ENCODE results near the gene LST1.

The LST1 gene

DNA sequence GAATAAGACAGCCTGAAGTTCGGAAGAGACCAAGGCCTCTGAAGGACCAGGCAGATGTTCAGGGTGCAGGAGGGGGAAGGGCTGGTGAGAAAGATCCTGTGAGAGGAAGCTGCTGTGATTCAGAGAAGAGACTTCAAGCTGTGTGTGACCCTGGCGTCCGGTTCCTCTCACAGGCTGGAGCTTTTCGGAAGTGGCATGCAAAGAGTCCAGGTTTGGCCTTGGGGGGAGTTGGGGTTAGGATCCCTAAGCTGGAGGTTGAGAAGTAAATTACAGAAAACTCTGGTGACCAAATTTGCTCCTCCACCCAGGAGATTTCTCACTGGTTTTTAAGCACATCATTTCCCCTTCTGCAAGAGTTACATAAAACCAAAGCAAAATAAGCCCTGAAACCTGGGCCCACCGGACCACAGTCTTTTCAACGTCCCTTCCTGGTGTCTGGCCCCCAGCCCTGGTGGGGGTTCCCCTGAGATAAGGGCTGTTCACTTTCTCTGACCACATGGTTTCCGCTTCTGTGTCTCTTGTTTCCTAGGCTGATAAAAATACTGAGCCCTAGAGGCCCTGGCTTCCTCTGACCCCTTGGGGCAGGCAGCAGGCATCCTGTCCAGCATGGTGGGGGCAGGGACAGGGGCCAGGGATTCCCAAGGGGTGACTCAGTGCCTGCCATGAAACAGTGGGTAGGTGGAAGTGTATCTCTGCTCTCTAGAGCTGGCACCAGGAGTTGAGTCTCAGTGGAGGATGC lies 25.9 kb upstream of the LST1 start:
- no peak for DNase-seq (ENCODE audit: low read depth)

DNA sequence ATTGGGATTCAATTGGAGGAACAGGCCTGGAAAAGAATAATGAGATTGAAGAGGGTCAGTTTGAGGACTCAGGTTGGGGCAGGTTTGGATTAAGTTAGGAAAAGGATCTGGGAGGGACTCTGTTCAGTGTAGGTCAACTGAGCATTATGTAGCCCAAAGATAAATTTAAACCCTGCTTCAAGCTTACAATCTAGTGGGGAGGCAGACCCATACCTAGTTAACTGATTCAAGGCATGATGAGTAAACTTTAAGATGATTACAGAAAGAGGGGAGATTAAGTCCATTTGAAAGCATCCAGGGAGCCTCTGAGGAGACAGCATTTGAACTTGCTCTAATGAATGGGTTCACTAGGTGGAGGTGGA lies 25.4 kb upstream of the LST1 start:
- DNase-seq (ENCODE audit: low read depth): no peak

DNA sequence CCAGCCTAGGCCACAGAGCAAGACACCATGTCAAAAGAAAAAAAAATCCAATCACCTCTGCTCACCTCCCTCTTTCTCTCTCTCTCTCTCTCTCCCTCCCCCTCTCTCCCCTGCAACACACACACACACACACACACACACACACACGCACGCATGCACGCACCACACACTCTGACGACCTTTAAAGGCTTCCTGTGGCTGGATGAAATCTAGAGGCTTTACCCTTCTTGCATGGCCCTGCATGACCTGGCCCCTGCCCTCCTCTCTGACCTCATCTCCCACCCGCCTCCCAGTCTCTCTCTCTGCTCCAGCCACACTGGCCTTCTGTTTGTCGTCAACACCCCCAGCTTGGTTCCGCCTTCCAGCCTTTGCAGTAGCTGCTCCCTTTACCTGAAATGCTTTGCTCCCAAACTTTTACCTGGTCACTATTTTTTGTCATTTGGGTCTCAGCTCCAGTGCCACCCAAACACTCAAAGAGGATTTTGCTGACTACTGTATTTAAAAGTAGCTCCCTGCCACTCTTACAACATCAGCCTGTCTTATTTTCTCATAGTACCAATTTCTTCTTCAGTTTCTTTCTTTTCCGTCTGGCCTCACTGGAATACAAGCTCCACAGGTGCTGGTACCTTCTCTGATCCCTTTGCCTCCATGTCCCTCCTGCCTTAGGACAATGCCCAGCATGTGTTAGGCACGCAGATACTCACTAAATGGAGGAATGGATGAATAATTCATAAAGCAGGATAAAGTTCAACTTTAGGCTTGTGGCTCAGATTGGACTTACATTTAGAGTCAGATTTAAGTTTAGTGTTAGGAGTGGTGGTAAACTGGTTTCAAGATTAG lies 18.3 kb upstream of the LST1 start:
- DNase-seq (ENCODE audit: low read depth): no peak

DNA sequence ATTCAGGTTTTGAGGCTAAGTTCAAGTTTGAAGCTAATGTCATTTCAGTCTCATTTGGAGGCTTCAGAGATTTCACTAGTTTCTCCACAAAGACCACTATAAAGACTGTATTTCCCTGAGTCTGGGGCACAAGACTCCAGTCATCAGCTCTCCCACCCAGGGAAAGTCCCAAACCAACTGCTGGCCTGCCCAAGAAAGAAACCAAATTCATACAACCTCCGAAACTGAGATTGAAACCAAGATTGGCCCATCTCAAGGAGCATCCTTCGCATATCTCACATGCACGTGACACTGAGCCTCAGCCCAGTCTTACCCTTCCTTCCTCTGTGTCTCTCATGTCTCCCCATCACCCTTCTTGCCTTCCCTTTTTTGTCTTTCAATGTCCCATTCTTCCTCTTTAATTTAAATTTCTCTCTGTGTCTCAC lies 17.5 kb upstream of the LST1 start:
- peak; percentile 65 for DNase-seq (ENCODE audit: low read depth)

DNA sequence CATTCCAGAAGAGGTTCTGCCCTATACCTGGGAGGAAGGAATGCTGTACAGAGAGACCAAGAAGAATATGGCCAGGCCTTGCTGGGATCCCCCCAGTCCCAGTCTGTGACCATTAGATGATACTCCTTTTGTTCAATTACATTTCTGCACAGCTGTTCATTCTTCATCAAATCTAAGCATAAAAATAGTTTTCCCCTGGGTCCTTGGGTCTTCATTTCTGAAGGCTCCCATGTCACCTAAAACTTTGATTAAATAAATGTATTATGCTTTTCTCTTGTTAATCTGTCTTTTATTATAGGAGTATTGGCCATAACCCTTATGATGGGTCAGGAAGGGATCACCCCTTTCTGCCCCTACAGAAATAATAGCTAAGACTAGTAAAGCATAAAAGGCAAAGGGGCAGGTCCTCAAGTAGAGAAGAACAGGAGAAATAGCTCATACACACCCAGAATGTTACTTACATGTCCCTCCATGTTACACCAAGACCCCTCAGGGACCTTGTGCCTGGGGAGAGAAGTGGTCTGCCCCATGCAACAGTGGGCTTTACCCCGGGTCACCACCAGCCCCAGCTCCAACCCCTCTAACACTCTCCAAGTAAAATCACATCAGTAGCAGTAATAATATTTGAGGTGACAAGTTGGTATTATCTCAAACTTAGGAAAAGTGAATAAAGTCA lies 16.1 kb upstream of the LST1 start:
- no peak for DNase-seq (ENCODE audit: low read depth)

DNA sequence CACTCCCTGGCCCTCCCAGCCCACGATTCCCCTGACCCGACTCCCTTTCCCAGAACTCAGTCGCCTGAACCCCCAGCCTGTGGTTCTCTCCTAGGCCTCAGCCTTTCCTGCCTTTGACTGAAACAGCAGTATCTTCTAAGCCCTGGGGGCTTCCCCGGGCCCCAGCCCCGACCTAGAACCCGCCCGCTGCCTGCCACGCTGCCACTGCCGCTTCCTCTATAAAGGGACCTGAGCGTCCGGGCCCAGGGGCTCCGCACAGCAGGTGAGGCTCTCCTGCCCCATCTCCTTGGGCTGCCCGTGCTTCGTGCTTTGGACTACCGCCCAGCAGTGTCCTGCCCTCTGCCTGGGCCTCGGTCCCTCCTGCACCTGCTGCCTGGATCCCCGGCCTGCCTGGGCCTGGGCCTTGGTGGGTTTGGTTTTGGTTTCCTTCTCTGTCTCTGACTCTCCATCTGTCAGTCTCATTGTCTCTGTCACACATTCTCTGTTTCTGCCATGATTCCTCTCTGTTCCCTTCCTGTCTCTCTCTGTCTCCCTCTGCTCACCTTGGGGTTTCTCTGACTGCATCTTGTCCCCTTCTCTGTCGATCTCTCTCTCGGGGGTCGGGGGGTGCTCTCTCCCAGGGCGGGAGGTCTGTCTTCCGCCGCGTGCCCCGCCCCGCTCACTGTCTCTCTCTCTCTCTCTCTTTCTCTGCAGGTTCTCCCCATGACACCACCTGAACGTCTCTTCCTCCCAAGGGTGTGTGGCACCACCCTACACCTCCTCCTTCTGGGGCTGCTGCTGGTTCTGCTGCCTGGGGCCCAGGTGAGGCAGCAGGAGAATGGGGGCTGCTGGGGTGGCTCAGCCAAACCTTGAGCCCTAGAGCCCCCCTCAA lies 13.8 kb upstream of the LST1 start, which contains the start of gene LTA:
LTA (plus strand) TSS at position 249 of the 871 bp plus-strand sequence; CDS start at position 703, 454 bp downstream.
- peak; percentile 76 for DNase-seq (ENCODE audit: low read depth)

DNA sequence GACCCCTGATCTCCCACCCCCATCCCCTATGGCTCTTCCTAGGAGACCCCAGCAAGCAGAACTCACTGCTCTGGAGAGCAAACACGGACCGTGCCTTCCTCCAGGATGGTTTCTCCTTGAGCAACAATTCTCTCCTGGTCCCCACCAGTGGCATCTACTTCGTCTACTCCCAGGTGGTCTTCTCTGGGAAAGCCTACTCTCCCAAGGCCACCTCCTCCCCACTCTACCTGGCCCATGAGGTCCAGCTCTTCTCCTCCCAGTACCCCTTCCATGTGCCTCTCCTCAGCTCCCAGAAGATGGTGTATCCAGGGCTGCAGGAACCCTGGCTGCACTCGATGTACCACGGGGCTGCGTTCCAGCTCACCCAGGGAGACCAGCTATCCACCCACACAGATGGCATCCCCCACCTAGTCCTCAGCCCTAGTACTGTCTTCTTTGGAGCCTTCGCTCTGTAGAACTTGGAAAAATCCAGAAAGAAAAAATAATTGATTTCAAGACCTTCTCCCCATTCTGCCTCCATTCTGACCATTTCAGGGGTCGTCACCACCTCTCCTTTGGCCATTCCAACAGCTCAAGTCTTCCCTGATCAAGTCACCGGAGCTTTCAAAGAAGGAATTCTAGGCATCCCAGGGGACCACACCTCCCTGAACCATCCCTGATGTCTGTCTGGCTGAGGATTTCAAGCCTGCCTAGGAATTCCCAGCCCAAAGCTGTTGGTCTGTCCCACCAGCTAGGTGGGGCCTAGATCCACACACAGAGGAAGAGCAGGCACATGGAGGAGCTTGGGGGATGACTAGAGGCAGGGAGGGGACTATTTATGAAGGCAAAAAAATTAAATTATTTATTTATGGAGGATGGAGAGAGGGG lies 12.6 kb upstream of the LST1 start:
- DNase-seq (ENCODE audit: low read depth): no peak

DNA sequence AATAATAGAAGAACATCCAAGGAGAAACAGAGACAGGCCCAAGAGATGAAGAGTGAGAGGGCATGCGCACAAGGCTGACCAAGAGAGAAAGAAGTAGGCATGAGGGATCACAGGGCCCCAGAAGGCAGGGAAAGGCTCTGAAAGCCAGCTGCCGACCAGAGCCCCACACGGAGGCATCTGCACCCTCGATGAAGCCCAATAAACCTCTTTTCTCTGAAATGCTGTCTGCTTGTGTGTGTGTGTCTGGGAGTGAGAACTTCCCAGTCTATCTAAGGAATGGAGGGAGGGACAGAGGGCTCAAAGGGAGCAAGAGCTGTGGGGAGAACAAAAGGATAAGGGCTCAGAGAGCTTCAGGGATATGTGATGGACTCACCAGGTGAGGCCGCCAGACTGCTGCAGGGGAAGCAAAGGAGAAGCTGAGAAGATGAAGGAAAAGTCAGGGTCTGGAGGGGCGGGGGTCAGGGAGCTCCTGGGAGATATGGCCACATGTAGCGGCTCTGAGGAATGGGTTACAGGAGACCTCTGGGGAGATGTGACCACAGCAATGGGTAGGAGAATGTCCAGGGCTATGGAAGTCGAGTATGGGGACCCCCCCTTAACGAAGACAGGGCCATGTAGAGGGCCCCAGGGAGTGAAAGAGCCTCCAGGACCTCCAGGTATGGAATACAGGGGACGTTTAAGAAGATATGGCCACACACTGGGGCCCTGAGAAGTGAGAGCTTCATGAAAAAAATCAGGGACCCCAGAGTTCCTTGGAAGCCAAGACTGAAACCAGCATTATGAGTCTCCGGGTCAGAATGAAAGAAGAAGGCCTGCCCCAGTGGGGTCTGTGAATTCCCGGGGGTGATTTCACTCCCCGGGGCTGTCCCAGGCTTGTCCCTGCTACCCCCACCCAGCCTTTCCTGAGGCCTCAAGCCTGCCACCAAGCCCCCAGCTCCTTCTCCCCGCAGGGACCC lies 11.7 kb upstream of the LST1 start:
- no peak for DNase-seq (ENCODE audit: low read depth)

DNA sequence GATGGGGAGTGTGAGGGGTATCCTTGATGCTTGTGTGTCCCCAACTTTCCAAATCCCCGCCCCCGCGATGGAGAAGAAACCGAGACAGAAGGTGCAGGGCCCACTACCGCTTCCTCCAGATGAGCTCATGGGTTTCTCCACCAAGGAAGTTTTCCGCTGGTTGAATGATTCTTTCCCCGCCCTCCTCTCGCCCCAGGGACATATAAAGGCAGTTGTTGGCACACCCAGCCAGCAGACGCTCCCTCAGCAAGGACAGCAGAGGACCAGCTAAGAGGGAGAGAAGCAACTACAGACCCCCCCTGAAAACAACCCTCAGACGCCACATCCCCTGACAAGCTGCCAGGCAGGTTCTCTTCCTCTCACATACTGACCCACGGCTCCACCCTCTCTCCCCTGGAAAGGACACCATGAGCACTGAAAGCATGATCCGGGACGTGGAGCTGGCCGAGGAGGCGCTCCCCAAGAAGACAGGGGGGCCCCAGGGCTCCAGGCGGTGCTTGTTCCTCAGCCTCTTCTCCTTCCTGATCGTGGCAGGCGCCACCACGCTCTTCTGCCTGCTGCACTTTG lies 10.7 kb upstream of the LST1 start, which contains the start of gene TNF:
TNF (plus strand) TSS at position 231 of the 567 bp plus-strand sequence; CDS start at position 408, 177 bp downstream.
- peak; percentile 85 for DNase-seq (ENCODE audit: low read depth)

DNA sequence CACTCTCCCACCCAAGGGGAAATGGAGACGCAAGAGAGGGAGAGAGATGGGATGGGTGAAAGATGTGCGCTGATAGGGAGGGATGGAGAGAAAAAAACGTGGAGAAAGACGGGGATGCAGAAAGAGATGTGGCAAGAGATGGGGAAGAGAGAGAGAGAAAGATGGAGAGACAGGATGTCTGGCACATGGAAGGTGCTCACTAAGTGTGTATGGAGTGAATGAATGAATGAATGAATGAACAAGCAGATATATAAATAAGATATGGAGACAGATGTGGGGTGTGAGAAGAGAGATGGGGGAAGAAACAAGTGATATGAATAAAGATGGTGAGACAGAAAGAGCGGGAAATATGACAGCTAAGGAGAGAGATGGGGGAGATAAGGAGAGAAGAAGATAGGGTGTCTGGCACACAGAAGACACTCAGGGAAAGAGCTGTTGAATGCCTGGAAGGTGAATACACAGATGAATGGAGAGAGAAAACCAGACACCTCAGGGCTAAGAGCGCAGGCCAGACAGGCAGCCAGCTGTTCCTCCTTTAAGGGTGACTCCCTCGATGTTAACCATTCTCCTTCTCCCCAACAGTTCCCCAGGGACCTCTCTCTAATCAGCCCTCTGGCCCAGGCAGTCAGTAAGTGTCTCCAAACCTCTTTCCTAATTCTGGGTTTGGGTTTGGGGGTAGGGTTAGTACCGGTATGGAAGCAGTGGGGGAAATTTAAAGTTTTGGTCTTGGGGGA lies 10.0 kb upstream of the LST1 start:
- DNase-seq (ENCODE audit: low read depth): no peak

DNA sequence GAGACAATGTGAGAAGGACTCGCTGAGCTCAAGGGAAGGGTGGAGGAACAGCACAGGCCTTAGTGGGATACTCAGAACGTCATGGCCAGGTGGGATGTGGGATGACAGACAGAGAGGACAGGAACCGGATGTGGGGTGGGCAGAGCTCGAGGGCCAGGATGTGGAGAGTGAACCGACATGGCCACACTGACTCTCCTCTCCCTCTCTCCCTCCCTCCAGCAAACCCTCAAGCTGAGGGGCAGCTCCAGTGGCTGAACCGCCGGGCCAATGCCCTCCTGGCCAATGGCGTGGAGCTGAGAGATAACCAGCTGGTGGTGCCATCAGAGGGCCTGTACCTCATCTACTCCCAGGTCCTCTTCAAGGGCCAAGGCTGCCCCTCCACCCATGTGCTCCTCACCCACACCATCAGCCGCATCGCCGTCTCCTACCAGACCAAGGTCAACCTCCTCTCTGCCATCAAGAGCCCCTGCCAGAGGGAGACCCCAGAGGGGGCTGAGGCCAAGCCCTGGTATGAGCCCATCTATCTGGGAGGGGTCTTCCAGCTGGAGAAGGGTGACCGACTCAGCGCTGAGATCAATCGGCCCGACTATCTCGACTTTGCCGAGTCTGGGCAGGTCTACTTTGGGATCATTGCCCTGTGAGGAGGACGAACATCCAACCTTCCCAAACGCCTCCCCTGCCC lies 9.0 kb upstream of the LST1 start:
- no peak for DNase-seq (ENCODE audit: low read depth)

DNA sequence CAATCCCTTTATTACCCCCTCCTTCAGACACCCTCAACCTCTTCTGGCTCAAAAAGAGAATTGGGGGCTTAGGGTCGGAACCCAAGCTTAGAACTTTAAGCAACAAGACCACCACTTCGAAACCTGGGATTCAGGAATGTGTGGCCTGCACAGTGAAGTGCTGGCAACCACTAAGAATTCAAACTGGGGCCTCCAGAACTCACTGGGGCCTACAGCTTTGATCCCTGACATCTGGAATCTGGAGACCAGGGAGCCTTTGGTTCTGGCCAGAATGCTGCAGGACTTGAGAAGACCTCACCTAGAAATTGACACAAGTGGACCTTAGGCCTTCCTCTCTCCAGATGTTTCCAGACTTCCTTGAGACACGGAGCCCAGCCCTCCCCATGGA lies 8.5 kb upstream of the LST1 start:
- no peak for DNase-seq (ENCODE audit: low read depth)

DNA sequence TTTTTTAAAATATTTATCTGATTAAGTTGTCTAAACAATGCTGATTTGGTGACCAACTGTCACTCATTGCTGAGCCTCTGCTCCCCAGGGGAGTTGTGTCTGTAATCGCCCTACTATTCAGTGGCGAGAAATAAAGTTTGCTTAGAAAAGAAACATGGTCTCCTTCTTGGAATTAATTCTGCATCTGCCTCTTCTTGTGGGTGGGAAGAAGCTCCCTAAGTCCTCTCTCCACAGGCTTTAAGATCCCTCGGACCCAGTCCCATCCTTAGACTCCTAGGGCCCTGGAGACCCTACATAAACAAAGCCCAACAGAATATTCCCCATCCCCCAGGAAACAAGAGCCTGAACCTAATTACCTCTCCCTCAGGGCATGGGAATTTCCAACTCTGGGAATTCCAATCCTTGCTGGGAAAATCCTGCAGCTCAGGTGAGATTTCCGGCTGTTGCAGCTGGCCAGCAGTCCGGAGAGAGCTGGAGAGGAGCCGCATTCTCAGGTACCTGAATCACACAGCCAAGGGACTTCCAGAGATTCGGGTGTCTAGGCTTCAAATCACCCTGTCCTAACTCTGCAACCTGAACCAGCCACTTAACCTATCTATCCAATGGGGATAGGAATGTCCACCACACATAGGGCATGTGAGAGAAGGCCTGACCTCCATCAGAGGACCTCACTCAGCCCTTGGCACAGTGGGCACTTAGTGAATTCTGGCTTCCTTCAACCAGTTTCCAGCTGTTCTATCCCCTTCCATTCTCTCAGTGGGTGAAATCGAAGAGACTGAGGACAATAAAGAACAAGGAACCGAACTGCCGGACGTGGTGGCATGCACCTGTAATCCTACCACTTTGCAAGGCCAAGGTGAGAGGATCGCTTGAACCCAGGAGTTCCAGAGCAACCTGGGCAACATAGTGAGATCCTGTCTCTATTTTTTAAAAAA lies 7.6 kb upstream of the LST1 start:
- no peak for DNase-seq (ENCODE audit: low read depth)

DNA sequence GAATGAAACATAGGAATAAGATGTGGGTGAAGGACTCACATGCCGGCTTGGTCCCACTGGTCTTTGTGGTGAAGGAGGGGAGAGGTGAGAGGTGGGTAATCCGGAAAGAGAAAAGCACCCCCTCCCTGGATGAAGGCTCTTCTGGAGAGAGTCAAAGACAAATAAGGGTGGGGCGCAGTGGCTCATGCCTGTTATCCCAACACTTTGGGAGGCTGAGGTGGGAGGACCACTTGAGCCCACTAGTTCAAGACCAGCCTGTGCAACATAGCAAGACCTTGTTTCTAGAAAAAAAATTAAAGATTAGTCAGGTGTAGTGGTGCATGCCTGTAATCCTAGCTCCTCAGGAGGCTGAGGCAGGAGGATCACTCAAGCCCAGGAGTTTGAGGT lies 7.0 kb upstream of the LST1 start:
- DNase-seq (ENCODE audit: low read depth): no peak

DNA sequence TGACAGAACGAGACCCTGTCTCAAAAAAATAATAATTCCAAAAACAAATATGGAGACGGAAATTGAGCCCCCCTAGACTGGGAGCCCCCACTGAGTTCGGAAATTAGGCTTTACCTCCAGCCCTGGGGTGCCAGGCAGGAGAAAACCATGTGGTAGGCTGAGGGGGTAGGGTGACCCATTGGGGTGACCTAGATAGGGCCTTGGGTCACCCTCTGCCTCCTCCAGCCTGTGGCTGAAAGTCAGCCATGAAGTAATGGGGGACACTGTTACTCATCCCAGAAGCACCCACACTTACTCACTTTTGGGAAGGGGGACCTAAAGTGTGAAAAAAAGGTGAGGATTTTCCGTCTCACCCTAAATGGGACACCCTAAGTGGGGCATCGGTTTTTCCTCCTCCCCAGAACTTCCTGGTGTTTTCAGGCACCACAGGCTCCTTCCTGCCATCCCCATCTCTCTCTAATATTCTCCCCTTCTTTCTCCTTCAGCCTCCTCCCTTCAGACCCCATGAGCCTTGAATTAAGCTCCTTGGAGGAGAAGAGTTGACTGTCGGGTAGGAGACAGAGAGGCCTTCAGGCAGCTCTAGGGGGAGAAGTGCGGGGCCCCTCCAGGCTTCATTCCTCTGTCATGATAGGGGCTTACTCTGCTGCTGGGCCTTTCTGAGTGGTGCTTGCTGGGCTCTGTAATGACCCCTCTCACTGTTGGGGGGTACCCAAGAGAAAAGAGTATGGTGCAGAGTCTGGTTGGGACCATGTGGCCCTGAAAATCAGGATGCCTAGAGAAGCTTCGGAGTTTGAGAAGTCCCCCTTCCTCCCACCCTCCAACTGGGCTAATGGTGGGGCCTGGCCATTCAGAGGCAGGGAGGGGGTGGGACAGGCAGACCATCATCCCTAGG lies 6.3 kb upstream of the LST1 start:
- DNase-seq (ENCODE audit: low read depth): no peak

DNA sequence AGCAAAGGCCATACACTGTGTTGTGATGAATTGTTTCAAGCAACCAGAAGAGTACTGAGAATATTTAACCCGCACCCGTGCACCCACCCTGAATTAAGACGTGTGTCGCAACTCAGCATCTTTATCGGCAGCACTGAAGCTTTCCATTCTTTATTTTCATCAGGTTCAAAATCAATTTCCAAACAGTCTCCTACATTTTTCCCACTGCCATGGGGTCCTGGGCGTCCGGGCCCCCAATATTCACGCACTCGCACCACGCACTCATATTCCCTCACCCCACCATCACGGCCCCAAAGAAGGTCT lies 5.7 kb upstream of the LST1 start:
- DNase-seq (ENCODE audit: low read depth): no peak

All from activated T-cell treated with anti-CD3 and anti-CD28 coated beads for 24 hours (primary cell).